Breast epithelium (tissue), 3 donors: ENCODE data around the gene SP110.

Source experiments
- CTCF ChIP-seq, 3 donors: fragments of 450-650 bp; IDR thresholded peaks; one replicate each; pipeline ENCODE4 v1.5.1; 2016 to 2017; ENCODE audit warnings: antibody characterized with exemption in 3 of 3, mild to moderate bottlenecking in 3 of 3, moderate library complexity in 3 of 3
- POLR2AphosphoS5 ChIP-seq, 3 donors: sonication (generic); formaldehyde crosslinking; IDR thresholded peaks; one replicate each; pipeline ENCODE4 v1.6.1; 2017; ENCODE audit warnings: antibody characterized with exemption in 3 of 3

- TF ChIP-seq CTCF (IDR thresholded peaks at IDR 0.05) = no peak
- no peak for TF ChIP-seq POLR2AphosphoS5 (IDR thresholded peaks at IDR 0.05)
Observed at GRCh38 chr2:230226051-230226551, 6.3 kb upstream of the SP110 start.
